GM18873 (cell line): ENCODE data around the gene TFR2.
"Not testable (repeated sequence)": the region's sequence is repeated elsewhere in the genome, so short reads cannot be mapped to it uniquely, and the experiment has no call there.

Experiments used
- ATAC-seq: cut with Tn5 transposase; IDR thresholded peaks from one replicate; pipeline ENCODE4 v1.9.1; 2021; ENCODE audit warnings: mild to moderate bottlenecking, moderate library complexity, moderate number of reproducible peaks; ENCODE audit not compliant: unreplicated experiment, low FRiP score

Gene TFR2

GRCh38 chr7:100662194-100662776 lies 20.9 kb upstream of the TFR2 start:
- not testable (repeated sequence) for ATAC-seq

GRCh38 chr7:100655908-100656674 lies 14.7 kb upstream of the TFR2 start, which contains the start of gene ACTL6B:
TSS of gene ACTL6B (minus strand) at chr7:100656448. CDS start at chr7:100656354, 94 bp downstream.
- no peak for ATAC-seq

- ATAC-seq = no peak
Measured at GRCh38 chr7:100654908-100655831, 13.8 kb upstream of the TFR2 start.

GRCh38 chr7:100649826-100650565 lies 8.6 kb upstream of the TFR2 start:
- no peak for ATAC-seq

GRCh38 chr7:100642534-100642907 lies 1.2 kb upstream of the TFR2 start:
- ATAC-seq = no peak

- no peak for ATAC-seq
Measured at GRCh38 chr7:100641860-100642533, 645 bp upstream of the TFR2 start.

GRCh38 chr7:100640517-100641440 lies 573 bp downstream of the TFR2 start:
- no peak for ATAC-seq

GRCh38 chr7:100639995-100640516 lies 1.3 kb downstream of the TFR2 start:
- ATAC-seq = no peak

GRCh38 chr7:100632951-100633717 lies 8.2 kb downstream of the TFR2 start:
- ATAC-seq = no peak

- no peak for ATAC-seq
Measured at GRCh38 chr7:100630066-100630465, 11.3 kb downstream of the TFR2 start.

GRCh38 chr7:100629117-100629716 lies 12.1 kb downstream of the TFR2 start:
- ATAC-seq = no peak

GRCh38 chr7:100627238-100627549 lies 14.2 kb downstream of the TFR2 start:
- ATAC-seq = no peak

- no peak for ATAC-seq
Measured at GRCh38 chr7:100626530-100627237, 14.7 kb downstream of the TFR2 start.

- no peak for ATAC-seq
Measured at GRCh38 chr7:100626055-100626454, 15.3 kb downstream of the TFR2 start.

- no peak for ATAC-seq
Measured at GRCh38 chr7:100623951-100624824, 17.2 kb downstream of the TFR2 start.

GRCh38 chr7:100621554-100621953 lies 19.8 kb downstream of the TFR2 start:
- no peak for ATAC-seq
